CD4-positive, alpha-beta T cell treated with Interleukin-4 for 4 hours (primary cell): Measurements from ENCODE around the gene P2RX5.
"Not testable (repeated sequence)": the region's sequence is repeated elsewhere in the genome, so short reads cannot be mapped to it uniquely, and the experiment has no call there.

Experiments
- DNase-seq: peaks from one replicate; pipeline ENCODE4 v3.0.0-alpha.2; 2020

Gene P2RX5, protein sequence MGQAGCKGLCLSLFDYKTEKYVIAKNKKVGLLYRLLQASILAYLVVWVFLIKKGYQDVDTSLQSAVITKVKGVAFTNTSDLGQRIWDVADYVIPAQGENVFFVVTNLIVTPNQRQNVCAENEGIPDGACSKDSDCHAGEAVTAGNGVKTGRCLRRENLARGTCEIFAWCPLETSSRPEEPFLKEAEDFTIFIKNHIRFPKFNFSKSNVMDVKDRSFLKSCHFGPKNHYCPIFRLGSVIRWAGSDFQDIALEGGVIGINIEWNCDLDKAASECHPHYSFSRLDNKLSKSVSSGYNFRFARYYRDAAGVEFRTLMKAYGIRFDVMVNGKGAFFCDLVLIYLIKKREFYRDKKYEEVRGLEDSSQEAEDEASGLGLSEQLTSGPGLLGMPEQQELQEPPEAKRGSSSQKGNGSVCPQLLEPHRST

DNA sequence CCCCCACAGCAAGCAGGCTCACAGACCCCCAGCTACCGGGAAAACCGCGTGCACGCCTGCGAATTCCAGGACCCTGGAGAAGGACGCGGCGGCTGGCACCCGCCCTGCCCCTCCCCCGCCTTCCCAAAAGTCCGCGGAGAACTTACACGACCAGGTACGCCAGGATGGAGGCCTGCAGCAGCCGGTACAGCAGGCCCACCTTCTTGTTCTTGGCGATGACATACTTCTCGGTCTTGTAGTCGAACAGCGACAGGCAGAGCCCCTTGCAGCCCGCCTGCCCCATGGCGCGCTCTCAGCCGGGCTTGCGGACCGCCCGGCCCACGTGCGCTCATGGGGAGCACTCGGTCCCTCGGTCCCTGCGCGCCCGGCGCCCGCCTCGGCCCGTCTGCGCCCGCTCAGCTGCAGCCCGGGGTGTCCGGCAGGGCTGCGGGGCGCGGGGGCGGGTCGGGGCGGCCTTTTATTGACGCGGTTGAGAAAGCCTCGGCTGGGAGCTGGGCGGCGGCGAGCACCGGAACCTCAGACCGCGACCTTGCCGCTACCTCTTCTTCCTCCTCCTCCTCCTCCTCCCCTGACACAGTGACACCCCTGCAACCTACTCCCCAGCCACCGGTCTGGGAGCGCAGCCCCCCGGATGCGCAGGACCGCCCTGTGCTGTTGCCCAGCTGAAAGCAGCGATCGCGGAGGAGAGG lies at the start of gene P2RX5:
Gene P2RX5, minus strand, starts transcription at position 433 of the 689 bp plus-strand sequence. Its CDS starts 150 bp downstream, at position 283.
- DNase-seq = peak; percentile 35

DNA sequence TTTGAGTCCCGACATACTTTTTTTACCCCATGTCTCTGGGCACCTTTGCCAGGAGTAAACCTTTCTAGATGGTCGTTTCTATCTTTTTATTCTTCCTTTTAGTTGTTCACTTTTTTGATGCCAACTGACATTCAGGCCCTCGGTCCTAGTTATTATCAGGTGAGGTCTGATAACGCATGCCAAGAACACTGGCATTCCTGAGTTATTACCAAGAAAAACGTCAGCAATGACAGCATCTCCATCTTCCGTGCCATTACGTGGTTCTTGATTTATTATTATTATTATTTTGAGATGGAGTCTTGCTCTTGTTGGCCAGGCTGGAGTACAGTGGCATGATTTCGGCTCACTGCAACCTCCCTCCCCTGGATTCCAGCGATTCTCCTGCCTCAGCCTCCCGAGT lies 49.1 kb upstream of the P2RX5 start:
- DNase-seq = no peak

DNA sequence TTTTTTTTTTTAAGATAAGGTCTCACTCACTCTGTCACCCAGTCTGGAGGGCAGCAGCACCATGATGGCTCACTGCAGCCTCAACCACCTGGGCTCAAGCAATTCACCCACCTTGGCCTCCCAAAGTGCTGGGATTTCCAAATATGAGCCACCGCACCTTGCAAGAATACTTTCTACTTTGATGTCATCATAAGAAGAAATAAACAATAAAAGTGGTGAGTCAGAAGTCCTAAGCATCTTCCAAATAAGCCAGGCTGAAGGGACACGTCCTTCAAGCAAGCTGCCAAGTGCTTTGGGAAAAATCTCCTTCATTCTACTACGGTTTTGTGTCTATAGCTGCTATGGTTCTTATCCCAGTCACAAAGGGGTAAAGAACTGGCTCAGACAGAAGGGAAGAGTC lies 48.1 kb upstream of the P2RX5 start:
- no peak for DNase-seq

DNA sequence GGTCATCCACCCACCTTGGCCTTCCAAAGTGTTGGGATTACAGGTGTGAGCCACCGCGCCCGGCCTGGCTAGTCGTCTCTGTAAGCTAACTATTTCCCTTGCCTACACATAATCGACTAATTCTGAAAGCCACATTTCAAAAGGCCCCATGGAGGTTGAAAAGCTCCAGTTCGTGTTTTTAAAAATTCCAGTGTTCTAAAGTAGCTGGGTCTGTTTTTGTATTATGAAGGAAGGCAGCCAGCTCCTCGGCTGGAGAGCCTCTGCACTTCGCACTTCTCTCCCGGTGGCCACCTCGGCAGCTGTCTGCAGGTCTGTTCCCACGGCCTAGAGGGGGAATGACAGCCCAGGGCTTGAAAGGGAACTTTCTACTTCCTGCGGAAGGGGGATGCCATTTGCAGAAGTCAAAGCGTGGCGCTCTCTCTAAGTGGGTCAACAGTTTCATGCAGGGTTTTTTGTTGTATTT lies 44.7 kb upstream of the P2RX5 start:
- peak; percentile 50 for DNase-seq

DNA sequence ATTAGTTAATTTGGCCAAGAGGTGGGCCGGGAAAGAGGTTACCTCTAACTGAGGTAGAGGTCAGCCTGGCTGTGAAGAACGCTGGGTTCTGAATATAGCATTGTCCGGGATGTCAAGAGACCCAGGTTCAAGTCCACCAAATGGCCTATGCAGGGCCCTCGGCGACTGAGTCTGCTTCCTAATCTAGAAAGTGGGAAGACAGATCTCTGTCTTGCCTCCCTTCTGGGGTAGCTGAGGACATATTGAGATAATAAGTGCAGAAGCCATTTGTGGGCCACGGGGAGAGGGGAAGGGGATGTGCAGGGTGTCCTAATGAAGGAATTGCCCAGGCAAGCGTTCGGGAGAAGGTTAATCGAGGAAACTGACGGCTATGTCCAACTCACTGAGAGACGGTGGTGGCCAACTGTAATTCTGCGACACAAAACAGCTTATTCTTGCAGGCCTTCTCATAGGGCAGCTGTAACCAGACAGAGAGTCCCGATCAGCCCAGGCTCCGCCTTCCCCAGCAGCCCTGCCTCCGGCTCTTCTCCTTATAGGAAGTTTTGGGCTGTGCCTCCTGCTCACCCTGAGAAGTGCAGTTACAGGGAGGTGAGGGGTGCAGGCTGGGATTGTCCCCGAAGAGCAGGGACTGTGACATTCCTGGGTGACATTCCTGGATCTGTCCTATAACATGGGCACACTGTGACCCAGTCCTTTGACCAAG lies 43.6 kb upstream of the P2RX5 start:
- no peak for DNase-seq

DNA sequence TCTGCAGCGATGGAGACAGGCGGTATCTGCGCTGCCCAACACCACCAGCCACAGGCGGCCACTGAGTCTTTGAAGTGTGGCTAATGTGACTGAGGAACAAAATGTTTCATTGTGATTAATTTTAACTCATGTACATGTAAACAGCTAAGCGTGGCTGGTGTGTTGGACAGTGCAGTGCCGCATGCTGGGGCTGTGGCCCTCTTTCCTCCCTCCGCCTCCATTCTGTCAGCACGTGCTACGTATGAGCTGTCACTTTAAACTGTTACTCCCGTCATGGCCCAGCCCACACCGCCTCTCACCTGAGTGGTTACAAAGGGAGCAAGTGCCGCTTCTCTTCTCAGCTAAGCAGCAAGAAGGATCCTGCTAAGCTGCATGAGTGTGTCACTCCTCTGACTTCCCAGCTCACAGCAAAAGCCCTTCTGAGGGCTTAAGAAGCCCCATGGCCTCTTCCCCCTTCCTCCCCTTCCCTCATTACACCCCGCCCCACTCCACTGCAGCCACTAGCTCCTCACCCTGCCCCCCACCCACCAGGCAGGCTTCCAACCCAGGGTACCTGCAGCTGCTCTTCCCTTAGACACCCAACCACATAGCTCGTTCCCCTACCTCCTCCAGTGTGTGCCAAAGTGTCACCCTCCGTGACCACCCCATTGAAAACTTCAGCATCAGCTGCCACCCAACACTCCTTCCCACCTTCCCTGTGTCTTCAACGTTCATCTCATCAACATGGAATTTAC lies 42.8 kb upstream of the P2RX5 start:
- peak; percentile 77 for DNase-seq

DNA sequence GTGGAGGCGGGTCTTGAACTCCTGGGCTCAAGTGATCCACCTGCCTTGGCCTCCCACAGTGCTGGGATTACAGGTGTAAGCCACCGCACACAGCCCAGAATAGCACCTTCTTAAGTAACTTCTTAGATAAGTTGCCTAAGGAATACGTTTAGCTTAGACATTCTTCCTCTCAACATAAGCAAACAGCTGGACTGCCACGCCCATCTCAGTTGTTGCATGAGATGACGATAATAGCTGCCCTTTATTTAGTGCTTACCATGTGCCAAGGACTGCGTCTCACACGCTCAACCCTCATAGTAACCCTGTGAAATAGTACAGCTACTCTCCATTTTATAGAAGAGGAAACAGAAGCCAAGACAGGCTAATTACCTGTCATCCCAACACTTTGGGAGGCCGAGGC lies 39.6 kb upstream of the P2RX5 start:
- DNase-seq = no peak

DNA sequence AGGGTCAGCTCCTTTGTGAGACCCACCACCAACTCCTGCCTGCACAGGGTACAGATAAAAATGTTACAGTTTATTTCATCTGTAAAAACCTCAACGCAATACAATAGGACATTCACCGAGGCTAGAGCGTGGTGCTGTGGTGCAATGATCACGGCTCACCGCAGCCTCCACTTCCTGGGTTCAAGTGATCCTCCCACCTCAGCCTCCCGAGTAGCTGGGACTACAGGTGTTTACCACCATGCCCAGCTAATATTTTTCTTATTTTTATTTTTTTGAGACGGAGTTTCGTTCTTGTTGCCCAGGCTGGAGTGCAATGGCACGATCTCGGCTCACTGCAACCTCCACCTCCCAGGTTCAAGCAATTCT lies 38.9 kb upstream of the P2RX5 start:
- DNase-seq = not testable (repeated sequence)

DNA sequence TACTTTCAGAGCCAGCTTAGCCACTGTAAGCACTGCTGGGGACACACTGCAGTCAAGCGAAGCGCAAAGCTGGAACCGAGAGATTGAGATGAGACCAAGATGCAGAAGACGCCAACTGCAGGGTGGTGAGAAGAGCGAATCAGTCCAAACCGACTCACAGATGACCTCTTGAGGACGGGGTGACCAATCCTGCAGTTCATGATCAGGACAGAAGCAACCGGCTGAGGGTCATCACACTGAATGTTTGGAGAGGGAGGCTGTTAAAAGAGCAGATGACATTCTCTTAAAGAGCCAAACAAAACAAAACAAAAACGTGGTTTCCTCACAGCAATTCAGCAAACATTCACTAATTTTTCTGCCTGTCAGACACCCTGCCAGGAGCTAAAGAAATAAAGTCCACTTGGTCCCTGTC lies 36.3 kb upstream of the P2RX5 start:
- DNase-seq = no peak

DNA sequence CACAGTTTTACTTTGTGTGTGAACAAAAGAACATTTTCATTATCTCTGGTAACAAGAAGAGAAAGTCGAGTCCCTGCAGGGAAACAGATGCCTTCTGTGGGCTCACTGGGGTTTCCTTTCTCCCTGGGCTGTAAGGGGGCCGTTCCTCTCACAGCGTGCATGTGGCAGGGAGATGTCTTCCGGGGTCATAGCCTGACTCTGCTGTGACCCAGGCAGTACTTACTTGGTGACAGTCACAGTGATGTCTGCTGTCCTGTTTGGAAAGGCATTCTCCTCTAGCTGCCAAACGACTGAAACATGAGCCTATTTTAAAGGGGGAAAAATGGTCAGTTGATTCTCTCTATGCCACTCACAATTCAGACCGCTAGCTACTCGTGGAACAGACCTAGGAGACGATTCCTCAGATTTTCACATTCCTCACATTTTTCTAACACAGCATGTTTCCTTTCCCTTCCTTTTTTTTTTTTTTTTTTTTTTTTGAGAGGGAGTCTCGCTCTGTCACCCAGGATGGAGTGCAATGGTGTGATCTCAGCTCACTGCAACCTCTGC lies 35.0 kb upstream of the P2RX5 start:
- no peak for DNase-seq

DNA sequence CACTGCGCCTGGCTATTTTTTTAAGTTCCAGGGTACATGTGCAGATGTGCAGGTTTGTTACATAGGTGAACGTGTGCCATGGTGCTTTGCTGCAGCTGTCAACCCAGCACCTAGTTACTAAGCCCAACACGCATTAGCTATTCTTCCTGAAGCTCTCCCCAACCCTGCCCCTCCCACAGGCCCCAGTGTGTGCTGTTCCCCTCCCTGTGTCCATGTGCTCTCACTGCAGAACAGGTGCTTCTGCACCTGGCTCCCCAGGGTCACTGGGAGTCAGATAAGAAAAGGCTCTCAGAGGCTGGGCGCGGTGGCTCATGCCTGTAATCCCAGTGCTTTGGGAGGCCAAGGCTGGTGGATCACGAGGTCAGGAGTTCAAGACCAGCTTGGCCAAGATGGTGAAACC lies 33.9 kb upstream of the P2RX5 start:
- DNase-seq = no peak

DNA sequence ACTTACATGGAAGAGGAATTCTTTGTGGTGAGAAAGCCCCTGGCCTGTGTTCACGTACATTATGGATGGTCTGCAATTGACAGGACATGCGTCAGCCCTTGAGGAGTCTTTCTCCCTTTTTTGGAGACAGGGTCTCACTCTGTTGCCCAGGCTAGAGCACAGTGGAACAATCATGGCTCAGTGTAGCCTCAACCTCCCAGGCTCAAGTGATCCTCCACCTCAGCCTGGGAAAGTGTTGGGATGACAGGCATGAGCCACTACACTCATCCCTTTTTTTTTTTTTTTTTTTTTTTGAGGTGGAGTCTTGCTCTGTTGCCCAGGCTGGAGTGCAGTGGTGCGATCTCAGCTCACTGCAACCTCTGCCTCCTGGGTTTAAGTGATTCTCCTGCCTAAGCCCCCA lies 32.1 kb upstream of the P2RX5 start:
- DNase-seq = not testable (repeated sequence)

DNA sequence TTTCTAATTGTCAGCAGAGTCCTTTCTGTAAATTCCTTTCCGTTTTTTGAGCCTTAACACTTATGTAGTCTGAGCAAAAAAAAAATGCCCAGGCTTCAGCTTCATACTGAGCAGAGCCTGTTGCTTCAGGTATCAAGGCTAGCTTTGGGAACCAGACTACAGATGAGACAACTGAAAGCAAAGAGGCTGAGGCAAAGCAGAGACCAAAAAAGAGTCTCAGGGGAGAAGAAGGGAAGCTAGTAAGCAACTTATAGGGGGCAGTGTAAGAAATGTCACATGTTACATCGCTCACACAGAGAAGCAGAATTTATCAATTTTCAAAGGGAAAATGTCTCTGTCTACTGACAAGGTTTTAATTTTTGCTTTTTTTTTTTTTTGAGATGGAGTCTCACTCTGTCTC lies 31.1 kb upstream of the P2RX5 start:
- DNase-seq = no peak

DNA sequence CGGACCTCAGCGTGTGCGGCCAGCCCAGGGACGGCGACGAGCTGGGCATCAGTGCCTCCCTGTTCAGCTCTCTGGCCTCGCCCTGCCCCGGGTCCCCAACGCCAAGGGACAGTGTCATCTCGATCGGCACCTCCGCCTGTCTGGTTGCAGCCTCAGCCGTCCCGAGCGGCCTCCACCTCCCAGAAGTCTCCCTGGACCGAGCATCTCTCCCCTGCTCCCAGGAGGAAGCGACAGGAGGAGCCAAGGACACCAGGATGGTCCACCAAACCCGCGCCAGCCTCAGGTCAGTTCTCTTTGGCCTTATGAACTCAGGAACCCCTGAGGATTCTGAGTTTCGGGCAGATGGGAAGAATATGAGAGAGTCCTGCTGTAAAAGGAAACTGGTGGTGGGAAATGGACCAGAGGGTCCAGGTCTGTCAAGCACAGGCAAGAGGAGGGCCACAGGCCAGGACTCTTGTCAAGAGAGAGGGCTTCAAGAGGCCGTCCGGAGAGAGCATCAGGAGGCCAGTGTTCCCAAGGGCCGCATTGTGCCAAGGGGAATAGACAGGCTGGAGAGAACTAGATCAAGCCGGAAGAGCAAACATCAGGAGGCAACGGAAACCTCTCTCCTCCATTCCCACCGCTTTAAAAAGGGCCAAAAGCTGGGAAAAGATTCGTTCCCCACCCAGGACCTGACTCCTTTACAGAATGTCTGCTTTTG lies 28.6 kb upstream of the P2RX5 start:
- no peak for DNase-seq

DNA sequence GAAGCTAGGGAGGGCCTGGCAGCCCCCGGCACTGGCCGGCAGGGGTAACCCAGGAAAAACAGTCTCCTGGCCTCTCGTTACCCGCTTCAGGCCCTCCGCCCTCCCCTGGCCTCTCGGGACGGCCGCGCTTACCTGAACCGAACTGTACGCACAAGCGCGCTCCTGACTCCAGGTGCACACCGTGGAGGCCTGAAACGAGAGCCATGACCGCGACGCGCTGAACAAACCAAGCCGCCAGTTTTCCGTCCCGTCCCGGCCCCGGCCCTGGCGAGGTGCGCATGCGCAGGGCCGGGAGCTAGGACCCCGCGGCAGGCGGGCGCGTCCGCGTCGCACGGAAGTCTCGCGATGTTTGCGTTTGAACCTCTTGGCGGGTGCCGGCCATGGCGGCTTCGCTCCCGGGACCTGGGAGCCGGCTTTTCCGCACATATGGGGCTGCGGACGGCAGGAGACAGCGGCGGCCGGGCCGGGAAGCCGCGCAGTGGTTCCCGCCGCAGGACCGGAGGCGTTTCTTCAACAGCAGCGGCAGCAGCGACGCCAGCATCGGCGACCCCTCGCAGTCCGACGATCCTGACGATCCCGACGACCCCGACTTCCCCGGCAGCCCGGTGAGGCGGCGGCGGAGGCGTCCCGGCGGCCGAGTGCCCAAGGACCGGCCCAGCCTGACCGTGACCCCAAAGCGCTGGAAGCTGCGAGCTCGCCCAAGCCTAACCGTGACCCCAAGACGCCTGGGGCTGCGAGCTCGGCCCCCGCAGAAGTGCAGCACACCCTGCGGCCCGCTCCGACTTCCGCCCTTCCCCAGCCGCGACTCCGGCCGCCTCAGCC lies 27.8 kb upstream of the P2RX5 start, which contains the start of gene HASPIN:
Gene HASPIN, plus strand, starts transcription at position 348 of the 822 bp plus-strand sequence. Its CDS starts 33 bp downstream, at position 381.
- peak; percentile 87 for DNase-seq

DNA sequence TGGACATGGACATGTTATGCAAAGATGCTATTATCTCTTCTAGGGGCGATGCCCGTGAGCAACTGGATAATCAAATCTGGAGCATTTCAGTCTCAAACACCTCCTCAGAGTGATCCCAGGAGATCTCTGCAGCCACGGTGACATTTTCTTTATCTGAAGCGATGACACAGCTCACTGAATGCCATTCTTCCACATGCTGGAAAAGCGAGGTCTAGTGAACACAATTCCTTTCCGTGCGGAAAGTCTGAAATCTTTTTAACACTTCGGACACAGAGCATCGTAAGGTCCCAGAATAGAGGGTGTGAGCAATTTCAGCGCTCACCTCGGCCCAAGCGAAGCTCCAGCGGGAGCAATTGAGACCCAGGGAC lies 27.2 kb upstream of the P2RX5 start:
- no peak for DNase-seq

DNA sequence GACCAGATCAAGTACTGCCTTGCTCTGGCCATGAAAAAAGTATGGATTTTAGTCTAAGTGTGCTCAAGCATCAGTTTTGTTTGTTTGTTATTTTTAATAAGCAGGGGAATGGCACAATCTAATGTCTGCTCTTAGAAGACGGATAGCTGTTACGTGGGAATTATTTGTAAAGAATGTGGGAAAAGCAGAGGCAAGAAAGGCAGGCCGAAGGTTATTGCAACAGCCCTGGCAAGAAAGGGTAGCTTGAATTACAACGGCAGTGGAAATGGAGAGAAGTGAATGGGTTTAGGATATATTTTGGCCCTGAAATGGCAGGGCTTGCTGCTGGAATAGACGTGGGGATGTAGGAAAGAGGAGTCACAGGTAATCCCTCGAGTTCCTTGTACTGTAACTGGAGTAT lies 26.8 kb upstream of the P2RX5 start:
- DNase-seq = no peak

DNA sequence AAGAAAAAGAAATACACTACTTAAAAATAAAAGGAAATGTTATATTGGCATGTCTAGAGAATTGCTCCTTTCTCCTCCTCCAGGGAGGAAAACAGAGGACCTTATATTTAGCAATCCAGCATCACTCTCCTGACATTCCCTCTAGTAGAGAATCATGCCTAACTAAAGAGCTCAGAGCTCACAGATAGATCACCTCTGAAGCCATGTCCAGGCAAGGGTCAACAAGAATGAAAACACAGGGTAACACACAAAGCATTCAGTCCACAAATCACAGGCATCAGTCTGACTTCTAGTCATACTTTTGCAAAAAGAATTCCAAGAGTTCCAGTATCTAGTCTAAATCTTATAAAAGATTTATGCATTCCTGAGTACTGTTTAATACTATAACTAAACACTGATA lies 23.3 kb upstream of the P2RX5 start:
- no peak for DNase-seq

DNA sequence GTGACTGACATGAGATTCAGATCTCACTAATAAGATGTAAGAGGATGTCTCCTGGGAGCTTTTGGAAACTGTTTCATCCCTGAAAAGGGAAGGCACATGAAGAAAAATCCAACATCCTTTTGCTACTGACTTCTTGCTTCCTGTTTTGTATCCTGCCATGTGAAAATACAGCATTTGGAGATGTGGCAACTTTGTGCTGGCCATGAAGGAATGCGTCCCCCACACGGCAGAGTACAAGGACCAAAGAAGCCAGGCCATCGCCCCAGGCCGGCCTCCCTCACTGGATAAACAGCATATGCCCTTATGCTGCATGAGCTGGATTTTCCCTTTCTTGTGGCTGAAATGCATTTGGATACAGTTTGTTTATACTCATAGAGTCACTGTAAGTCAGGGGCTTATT lies 22.2 kb upstream of the P2RX5 start:
- DNase-seq = no peak

DNA sequence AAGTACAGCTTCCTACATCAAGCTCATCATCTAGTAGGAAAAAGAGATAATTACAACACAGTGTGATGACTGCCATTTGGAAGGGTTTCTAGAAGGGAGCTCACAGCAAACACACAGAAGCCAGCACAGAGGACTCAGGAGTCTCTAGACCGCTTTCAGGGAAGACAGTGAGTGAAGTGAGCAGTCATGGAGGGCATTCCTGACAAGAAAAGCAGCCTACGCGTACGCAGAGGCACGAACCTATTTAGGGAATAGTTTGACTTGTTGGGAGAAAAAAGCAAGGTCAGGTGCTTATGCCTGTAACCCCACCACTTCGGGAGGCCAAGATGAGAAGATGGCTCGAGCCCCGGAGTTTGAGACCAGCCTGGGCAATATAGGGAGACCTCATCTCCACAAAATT lies 19.3 kb upstream of the P2RX5 start:
- no peak for DNase-seq
